ENCODE results near the gene SAP130.

DNA sequence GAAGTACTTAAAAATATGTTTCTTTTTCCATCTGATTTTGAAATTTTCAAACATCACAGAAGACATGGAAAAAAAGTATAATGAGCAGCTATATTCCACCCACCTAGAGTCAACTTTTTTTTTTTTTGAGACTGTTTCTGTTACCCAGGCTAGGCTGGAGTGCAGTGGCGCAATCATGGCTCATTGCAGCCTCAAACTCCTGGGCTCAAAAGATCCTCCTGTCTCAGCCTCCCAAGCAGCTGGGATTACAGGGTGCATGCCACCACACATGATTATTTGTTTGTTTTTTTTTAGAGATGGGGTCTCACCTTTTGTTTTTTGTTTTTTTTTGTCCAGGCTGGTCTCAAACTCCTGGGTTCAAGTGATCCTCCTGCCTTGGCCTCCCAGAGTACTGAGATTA lies 36.5 kb upstream of the SAP130 start:
- TF ChIP-seq POLR2A (IDR thresholded peaks at IDR 0.05) (no peak), CTCF (IDR thresholded peaks at IDR 0.05) (no peak)

All from prostate gland (tissue), 2 donors.